Body of pancreas (tissue), 4 donors: ENCODE results near the gene ADNP.

ENCODE experiments used
- POLR2A ChIP-seq, 3 donors: fragments of 450-650 bp; IDR thresholded peaks; one replicate each; pipeline ENCODE4 v1.6.1; 2016; ENCODE audit warnings: antibody characterized with exemption in 3 of 3, mild to moderate bottlenecking in 2 of 3
- TF ChIP-seq, protein P1 (sequence below), 7 experiments: fragments of 450-650 bp in 4 of 7; fragments of 200-600 bp in 3 of 7; sonication (generic) in 3 of 7; IDR thresholded peaks; one replicate each; pipeline ENCODE4 v1.5.1; 2016 to 2019; ENCODE audit warnings: antibody characterized with exemption in 7 of 7

DNA sequence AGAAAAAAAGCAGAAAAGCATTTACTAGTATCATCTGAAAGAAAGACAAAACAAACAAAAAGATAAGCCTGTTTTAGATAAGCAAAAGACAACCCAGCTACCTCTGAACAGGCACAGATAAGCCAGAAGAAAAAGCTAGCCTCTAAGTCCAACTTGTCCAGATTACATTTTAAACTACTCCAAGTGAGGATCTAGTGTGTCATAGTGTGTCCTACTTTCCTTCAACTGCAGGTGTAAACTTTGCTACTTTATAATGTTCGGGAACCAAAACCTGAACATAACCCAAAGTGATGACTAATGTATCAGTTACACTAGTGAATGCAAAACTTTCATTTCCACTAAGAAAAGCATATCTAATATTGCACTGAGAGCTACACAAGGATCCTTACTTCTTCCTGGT lies 19.5 kb downstream of the ADNP start:
- TF ChIP-seq, protein P1, sequence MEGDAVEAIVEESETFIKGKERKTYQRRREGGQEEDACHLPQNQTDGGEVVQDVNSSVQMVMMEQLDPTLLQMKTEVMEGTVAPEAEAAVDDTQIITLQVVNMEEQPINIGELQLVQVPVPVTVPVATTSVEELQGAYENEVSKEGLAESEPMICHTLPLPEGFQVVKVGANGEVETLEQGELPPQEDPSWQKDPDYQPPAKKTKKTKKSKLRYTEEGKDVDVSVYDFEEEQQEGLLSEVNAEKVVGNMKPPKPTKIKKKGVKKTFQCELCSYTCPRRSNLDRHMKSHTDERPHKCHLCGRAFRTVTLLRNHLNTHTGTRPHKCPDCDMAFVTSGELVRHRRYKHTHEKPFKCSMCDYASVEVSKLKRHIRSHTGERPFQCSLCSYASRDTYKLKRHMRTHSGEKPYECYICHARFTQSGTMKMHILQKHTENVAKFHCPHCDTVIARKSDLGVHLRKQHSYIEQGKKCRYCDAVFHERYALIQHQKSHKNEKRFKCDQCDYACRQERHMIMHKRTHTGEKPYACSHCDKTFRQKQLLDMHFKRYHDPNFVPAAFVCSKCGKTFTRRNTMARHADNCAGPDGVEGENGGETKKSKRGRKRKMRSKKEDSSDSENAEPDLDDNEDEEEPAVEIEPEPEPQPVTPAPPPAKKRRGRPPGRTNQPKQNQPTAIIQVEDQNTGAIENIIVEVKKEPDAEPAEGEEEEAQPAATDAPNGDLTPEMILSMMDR (IDR thresholded peaks at IDR 0.05): no peak
- no peak for TF ChIP-seq POLR2A (IDR thresholded peaks at IDR 0.05)
